Testis (tissue), 2 donors: ENCODE data around the gene ELMO1.

ENCODE experiments used
- CTCF ChIP-seq, 3 experiments: fragments of 450-650 bp in 2 of 3; fragments of 200-600 bp in 1 of 3; sonication (generic) in 1 of 3; IDR thresholded peaks; one replicate each; pipeline ENCODE4 v1.5.1; 2016 to 2019; ENCODE audit warnings: antibody characterized with exemption in 3 of 3, mild to moderate bottlenecking in 2 of 3, moderate library complexity in 1 of 3
- POLR2A ChIP-seq: fragments of 450-650 bp; IDR thresholded peaks from one replicate; pipeline ENCODE4 v1.6.1; 2017; ENCODE audit warnings: antibody characterized with exemption, mild to moderate bottlenecking, moderate library complexity

- TF ChIP-seq CTCF (IDR thresholded peaks at IDR 0.05) = no peak
- TF ChIP-seq POLR2A = no peak
Measured at GRCh38 chr7:37150180-37150579, 298.5 kb downstream of the ELMO1 start.
